ENCODE data around the gene HPCAL1. TPM values are rescaled to one million over a fixed set of nuclear protein-coding genes. Genes with fewer than 3 reads are reported as not detected.

Gene HPCAL1
- total and polyA plus RNA-seq, 11 donors, result 18.9 to 63.2 (median 40.5) TPM

GRCh38 chr2:10317646-10318045, 14.9 kb downstream of the HPCAL1 start:
- TF ChIP-seq POLR2A (IDR thresholded peaks at IDR 0.05) (no peak), CTCF (IDR thresholded peaks at IDR 0.05) (no peak)
- Histone ChIP-seq H3K36me3 (no peaks in the 10 kb centered on the region), H3K4me3 (no peak overlapping the region), H3K9me3 (no peaks in the 10 kb centered on the region), H3K4me1 (peaks cover 0 to 6% (median 0%) of the 10 kb centered on the region in 12 donors), H3K27me3 (no peaks in the 10 kb centered on the region), H3K27ac (no peak overlapping the region)
- 72 to 76% (median 73%) methylated on average over 5 of the region's 5 CpGs for WGBS, 4 donors
- intact Hi-C loops (cut with DNase I), result no loop called here
- no peak for ATAC-seq
- no peak for DNase-seq

- WGBS, 4 donors, result 92 to 95% (median 93%) methylated on average over 13 of the region's 13 CpGs
Observed at GRCh38 chr2:10318345-10318744, 15.6 kb downstream of the HPCAL1 start.

GRCh38 chr2:10319892-10320574, 17.3 kb downstream of the HPCAL1 start:
- no peak for ATAC-seq
- intact Hi-C loops (cut with DNase I), result no loop called here
- H3K4me1 ChIP-seq, result peaks cover 0 to 11% (median 0%) of the 10 kb centered on the region in 12 donors
- H3K9me3 ChIP-seq, result no peaks in the 10 kb centered on the region
- no peak overlapping the region for H3K27ac ChIP-seq
- no peak for DNase-seq
- no peaks in the 10 kb centered on the region for H3K36me3 ChIP-seq
- 74 to 88% (median 84%) methylated on average over 10 of the region's 10 CpGs for WGBS, 4 donors
- no peak for TF ChIP-seq POLR2A (IDR thresholded peaks at IDR 0.05)
- no peak for TF ChIP-seq CTCF (IDR thresholded peaks at IDR 0.05)
- H3K4me3 ChIP-seq, result no peak overlapping the region
- no peaks in the 10 kb centered on the region for H3K27me3 ChIP-seq

More at GRCh38 chr2:10318345-10318744, 15.6 kb downstream of the HPCAL1 start:
- intact Hi-C loops (cut with DNase I), result no loop called here
- no peaks in the 10 kb centered on the region for H3K36me3 ChIP-seq
- H3K9me3 ChIP-seq, result no peaks in the 10 kb centered on the region
- no peak for DNase-seq
- no peak overlapping the region for H3K27ac ChIP-seq
- H3K4me3 ChIP-seq, result no peak overlapping the region
- ATAC-seq, result no peak
- TF ChIP-seq CTCF (IDR thresholded peaks at IDR 0.05) (no peak), POLR2A (IDR thresholded peaks at IDR 0.05) (no peak)
- peaks cover 0 to 6% (median 0%) of the 10 kb centered on the region in 12 donors for H3K4me1 ChIP-seq
- no peaks in the 10 kb centered on the region for H3K27me3 ChIP-seq

GRCh38 chr2:10320575-10320931, 17.8 kb downstream of the HPCAL1 start:
- H3K27ac ChIP-seq, result no peak overlapping the region
- WGBS, 4 donors, result 94 to 100% (median 97%) methylated on average over 4 of the region's 4 CpGs
- H3K4me1 ChIP-seq, result peaks cover 0 to 16% (median under 1%) of the 10 kb centered on the region in 12 donors
- no peak overlapping the region for H3K4me3 ChIP-seq
- ATAC-seq (no peak), DNase-seq (no peak)
- no peaks in the 10 kb centered on the region for H3K9me3 ChIP-seq
- H3K36me3 ChIP-seq, result no peaks in the 10 kb centered on the region
- intact Hi-C loops (cut with DNase I), result no loop called here
- no peaks in the 10 kb centered on the region for H3K27me3 ChIP-seq
- no peak for TF ChIP-seq POLR2A (IDR thresholded peaks at IDR 0.05)
- no peak for TF ChIP-seq CTCF (IDR thresholded peaks at IDR 0.05)
